Activated gamma-delta T cell treated with Interleukin-2 at 50 U/mL for 16 hours (primary cell): ENCODE data around the gene IGSF21.

Source experiments
- DNase-seq: peaks from one replicate; pipeline ENCODE4 v3.0.0-alpha.2; 2020

The IGSF21 gene

GRCh38 chr1:18107369-18108298, at the start of gene IGSF21:
IGSF21 (plus strand) TSS chr1:18107798; CDS start chr1:18108129, 331 bp downstream.
- no peak for DNase-seq

- no peak for DNase-seq
Observed at GRCh38 chr1:18058206-18058921, 49.2 kb upstream of the IGSF21 start.

DNA sequence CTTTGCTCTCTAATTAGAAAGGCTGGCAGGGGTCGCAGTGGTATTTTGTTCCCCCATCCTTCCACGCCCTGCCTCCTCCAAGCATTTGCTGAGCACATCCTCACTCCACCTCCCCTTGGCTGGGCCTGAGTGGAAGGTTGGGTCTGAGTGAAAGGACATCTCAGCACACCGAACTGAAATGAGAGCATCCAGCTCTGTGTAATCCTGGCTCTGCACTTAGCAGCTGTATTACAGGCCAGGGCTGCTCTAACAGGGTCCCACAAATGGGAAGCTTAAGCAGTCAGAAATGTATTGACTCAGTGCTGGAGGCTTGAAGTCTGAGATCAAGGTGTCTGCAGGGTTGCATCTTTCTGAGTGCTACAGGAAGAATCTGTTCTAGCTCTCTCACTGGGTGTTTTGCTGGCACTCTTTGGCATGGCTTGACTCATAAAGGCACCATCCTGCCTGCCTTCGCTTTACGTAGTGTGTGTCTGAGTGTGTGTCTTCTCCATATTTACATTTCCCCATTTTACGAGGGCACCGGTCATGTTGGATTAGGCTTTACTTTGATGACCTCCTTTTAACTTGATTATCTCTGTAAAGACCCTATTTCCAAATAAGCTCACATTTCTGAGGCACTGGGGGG, 48.5 kb upstream of the IGSF21 start:
- no peak for DNase-seq

DNA sequence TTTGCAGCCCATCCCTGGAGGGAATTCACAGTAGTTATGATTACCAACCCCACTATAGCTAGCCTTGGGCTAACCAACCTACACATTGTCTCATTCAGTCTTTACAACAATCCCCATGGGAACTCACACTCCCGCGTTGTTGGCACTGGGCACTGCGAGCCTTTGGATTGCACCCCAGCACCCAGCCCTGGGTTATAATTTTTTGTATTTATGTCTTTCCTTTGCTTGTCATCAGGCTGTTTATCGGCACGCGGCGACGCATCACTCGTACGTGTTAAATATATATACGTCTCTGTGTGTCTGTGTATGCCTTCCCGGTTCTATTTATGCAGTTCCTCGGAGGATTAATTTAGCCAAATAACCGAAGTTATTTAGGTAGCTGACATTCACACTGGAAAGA, 47.2 kb upstream of the IGSF21 start:
- DNase-seq: no peak

GRCh38 chr1:18062185-18062584, 45.4 kb upstream of the IGSF21 start:
- DNase-seq: no peak

DNA sequence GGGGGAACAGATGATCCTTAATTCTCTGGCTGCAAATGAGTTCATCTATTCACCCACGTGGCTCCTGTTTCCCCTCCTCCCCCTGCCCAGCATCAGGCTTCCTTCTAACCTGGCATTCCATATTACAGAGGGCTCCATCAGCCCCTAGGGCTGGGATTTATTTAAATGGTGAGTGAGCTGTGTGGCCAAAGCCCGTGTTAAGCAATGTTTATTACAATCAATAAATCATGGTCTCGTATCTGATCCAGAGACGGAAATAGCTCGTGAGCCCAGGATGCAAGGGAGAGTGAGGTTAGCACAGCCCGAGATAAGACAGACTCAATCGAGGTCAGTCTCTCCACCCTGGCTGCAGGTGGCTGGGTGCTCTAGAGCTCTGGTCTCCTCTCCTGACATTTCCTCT, 43.1 kb upstream of the IGSF21 start:
- DNase-seq: no peak

DNA sequence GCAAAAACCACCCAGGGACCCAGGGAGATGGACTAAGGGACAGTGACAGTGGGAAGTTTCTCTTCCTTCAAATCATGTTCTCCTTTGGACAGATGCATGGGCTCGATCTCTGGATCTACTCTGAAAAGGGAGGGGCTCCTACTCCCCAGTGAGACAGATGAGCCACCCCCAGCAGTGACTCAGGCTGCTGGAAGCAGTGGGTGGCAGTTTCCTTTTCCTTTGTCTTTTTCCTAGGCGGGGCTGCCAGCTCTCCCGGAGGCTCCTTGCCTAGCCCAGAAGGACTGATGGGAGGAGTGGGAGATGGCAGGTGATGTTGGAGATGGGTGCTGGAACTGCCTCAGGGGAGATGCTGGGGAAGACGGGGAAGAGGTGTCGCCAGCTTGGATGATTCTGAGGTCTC, 41.0 kb upstream of the IGSF21 start:
- DNase-seq: no peak

- DNase-seq: peak; percentile 4
Observed at GRCh38 chr1:18069903-18070302, 37.7 kb upstream of the IGSF21 start.

- no peak for DNase-seq
Observed at GRCh38 chr1:18072066-18072465, 35.5 kb upstream of the IGSF21 start.

DNA sequence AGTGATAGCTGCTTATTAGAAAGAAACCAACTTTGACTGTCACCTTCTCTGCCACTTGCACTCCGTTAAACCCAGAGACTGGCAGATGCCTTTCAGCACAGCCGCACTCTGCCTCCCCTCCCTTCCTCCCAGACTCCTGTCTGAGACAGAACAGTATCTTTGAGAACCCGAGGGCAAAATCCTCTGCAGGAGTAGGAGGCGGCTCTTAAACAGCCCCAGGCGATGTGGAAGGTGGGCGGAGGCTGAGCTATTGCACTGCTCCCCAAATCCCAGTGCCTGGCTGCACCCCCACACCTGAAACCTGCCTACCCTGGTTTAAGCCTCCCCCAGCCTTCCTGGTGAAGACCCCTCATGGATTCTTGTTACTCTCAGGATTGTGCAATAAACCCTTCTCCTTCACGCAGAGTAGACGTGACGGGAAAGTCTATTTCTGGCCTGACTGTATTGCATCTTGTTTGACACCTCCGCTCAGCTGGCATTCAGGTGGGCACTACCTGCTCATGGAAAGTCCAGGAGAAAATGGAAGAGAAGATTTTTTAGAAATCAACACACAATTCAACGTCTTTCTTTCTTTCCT, 34.4 kb upstream of the IGSF21 start:
- no peak for DNase-seq

DNA sequence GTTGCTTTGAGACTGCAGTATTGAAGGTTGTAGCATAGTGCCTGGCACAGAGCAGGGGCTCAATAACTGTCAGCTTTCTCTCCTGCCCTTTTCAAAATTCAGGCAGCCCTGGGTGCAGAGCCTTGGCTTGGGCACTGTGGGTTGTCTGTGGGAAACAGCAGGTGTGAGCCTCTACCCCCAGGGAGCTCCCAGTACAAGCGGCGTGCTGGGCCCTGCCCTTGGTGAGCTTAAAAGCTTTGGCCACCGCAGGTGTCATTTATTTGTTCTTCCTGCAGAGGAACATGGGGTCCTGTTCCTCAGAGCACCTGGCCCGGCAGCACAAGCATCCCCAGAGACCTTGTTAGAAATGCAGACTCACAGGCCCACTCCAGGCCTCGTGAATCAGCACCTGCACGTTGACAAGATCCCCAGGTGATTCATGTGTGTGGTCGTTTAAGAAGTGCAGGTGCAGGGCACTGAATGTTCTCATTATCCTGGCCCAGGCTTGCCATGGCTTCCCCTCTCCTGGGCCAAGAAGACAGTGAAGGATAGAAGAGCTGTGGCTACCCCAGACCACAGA, 29.9 kb upstream of the IGSF21 start:
- DNase-seq: no peak

GRCh38 chr1:18079941-18080735, 27.5 kb upstream of the IGSF21 start:
- DNase-seq: no peak

- no peak for DNase-seq
Observed at GRCh38 chr1:18085387-18086074, 22.1 kb upstream of the IGSF21 start.

DNA sequence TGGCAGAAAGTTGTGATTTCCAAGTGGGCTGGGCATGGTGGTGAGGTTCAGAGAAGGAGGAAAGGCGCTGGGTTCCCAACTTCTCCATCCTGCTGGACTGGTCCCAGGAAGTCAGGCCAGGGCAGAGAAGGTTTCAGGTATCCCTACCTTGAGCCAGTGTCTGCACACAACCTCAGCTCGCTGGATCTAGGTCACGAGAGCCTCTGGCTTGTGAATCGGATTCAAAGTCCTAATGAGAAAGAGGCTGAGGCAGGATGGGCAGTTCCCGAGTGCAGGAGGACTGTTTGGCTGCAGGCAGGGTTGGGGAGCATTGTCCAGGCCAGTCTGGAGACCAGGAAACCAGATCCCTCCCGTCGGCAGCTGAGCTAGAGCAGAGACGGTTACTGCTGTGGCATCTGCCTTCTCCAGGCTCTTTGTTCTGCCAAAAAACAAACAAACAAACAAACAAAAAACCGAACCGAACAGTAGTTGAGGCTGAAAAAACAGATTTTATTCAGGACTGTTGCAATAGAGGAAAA, 19.5 kb upstream of the IGSF21 start:
- no peak for DNase-seq

DNA sequence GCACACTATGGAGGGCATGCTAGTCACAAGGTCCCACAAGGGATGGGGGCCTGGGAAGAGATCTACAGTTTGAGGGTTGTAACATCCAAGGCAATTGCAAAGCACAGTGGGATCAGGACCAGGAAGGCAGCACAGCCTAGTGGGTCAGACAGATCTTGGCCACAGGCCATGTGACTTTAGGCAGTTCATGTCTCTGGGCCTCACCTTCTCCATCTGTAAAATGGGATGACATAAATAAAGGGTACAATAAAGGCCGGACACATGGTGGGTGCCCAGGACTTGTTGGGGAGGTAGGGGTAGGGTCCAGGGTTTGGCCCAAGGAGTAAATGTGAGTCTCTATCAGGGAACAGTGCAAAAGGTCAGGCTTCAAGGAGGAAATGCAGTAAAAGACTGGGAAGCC, 18.1 kb upstream of the IGSF21 start:
- DNase-seq: no peak

GRCh38 chr1:18090636-18091035, 17.0 kb upstream of the IGSF21 start:
- no peak for DNase-seq

- no peak for DNase-seq
Observed at GRCh38 chr1:18091660-18092446, 15.7 kb upstream of the IGSF21 start.

DNA sequence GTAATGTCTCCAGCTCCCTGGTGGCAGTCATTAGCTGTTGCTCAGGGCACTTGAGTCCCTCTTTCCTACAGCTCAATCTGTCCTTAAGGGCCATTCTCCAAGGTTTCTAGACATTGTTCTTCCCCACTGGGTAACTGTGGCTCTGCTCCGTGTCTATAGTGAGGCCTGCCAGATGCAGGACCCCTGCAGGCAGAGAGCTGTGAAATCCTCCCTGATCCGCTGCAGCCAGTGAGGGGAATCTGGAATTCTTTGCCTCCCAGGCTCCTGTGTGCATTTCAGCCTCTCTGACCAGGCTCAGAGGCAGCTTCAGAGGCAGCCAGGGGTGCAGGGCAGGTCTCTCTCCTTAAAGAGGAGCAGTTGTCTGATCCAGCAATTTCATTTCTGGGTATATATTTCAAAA, 14.4 kb upstream of the IGSF21 start:
- DNase-seq: no peak

DNA sequence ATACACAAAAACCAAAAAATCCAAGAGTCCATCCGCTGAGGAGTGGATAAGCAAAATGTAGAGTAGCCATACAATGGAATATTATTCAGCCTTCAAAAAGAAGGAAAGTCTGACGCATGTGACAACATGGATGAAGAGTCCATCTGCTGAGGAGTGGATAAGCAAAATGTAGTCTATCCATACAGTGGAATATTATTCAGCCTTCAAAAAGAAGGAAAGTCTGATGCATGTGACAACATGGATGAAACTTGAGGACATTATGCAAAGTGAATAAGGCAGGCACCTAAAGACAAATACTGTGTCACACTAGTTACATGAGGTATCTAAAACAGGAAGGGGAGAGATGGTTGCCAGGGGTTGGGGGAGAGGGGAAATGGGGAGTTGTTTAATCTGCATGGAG, 14.0 kb upstream of the IGSF21 start:
- no peak for DNase-seq

DNA sequence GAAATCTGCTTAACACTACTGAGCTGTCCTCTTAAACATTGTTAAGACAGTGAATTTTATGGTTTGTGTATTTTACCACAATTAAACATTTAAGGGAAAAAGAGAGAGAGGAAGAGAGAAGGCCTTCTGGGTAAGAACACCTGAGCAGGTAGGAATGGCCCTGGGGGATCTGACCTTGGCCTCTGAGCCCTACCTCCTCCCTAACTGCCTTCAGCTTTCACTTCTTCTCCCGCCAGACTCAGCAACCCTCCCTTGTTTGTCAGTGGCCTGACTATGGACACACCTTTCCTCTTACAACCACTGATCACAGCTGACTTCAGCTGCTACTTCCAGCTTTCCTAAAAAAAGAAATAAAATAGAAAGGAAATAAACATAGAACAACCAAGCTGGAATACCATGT, 13.5 kb upstream of the IGSF21 start:
- no peak for DNase-seq
